Glutamatergic neuron (in vitro differentiated cells): Measurements from ENCODE around the gene SEMA4F. TPM values are rescaled to one million over a fixed set of nuclear protein-coding genes. Genes with fewer than 3 reads are reported as not detected.

Experiments used
- DNase-seq: peaks from one replicate; pipeline ENCODE4 v3.0.0; 2022
- H3K27ac Mint-ChIP-seq: one replicate; pipeline ENCODE4 v1.8.0; 2020; ENCODE audit warnings: mild to moderate bottlenecking, mixed read lengths, inconsistent platforms; ENCODE audit not compliant: unreplicated experiment
- H3K27me3 Mint-ChIP-seq: one replicate; pipeline ENCODE4 v1.8.0; 2020; ENCODE audit warnings: mild to moderate bottlenecking, moderate library complexity, mixed read lengths, inconsistent platforms; ENCODE audit not compliant: unreplicated experiment
- H3K36me3 Mint-ChIP-seq: one replicate; pipeline ENCODE4 v1.8.0; 2020; ENCODE audit warnings: mild to moderate bottlenecking, mixed read lengths, inconsistent platforms; ENCODE audit not compliant: unreplicated experiment
- H3K4me1 Mint-ChIP-seq: one replicate; pipeline ENCODE4 v1.8.0; 2020; ENCODE audit warnings: mild to moderate bottlenecking, low read depth, mixed read lengths, inconsistent platforms; ENCODE audit not compliant: unreplicated experiment
- H3K4me3 Mint-ChIP-seq: one replicate; pipeline ENCODE4 v1.8.0; 2020; ENCODE audit warnings: mild to moderate bottlenecking, mixed read lengths, inconsistent platforms; ENCODE audit not compliant: unreplicated experiment
- H3K9me3 Mint-ChIP-seq: one replicate; pipeline ENCODE4 v1.8.0; 2020; ENCODE audit warnings: mild to moderate bottlenecking, moderate library complexity, mixed read lengths, inconsistent platforms; ENCODE audit not compliant: unreplicated experiment
- CTCF ChIP-seq: fragments of 200-600 bp; sonication (generic); IDR thresholded peaks from one replicate; pipeline ENCODE4 v1.5.0; 2021; ENCODE audit not compliant: partially characterized antibody, unreplicated experiment
- total RNA-seq: library from RNA; stranded (reverse); fragmentation: NEBNext Ultra II Directional; extraction: Animal tissue kit (Norgen Biotek cat#: 25700); gene quantifications from one replicate; pipeline ENCODE4 v1.2.1, GENCODE V29; 2021; ENCODE audit not compliant: unreplicated experiment

Gene SEMA4F
- total RNA-seq, 1 donor from 2014 or later, result 28.5 TPM

- Mint-ChIP-seq H3K4me3 (peak overlapping the region; percentile 95), H3K27me3 (peaks cover 4% of the 10 kb centered on the region), H3K36me3 (no peaks in the 10 kb centered on the region), H3K9me3 (peaks cover 2% of the 10 kb centered on the region), H3K27ac (no peak overlapping the region), H3K4me1 (no peaks in the 10 kb centered on the region)
- DNase-seq, result no peak
- no peak for TF ChIP-seq CTCF
These were observed 61.8 kb downstream of the SEMA4F start for GRCh38 chr2:74715880-74716279.

GRCh38 chr2:74719066-74719465 is 65.0 kb downstream of the SEMA4F start:
- H3K27me3 Mint-ChIP-seq, result peaks cover 2% of the 10 kb centered on the region
- no peaks in the 10 kb centered on the region for H3K4me1 Mint-ChIP-seq
- H3K27ac Mint-ChIP-seq, result no peak overlapping the region
- H3K9me3 Mint-ChIP-seq, result peaks cover 2% of the 10 kb centered on the region
- H3K36me3 Mint-ChIP-seq, result no peaks in the 10 kb centered on the region
- TF ChIP-seq CTCF, result no peak
- no peak for DNase-seq
- no peak overlapping the region for H3K4me3 Mint-ChIP-seq

- Mint-ChIP-seq H3K36me3 (no peaks in the 10 kb centered on the region), H3K9me3 (no peaks in the 10 kb centered on the region), H3K27ac (no peak overlapping the region), H3K27me3 (no peaks in the 10 kb centered on the region), H3K4me1 (no peaks in the 10 kb centered on the region), H3K4me3 (no peak overlapping the region)
- TF ChIP-seq CTCF, result no peak
- DNase-seq, result no peak
These were observed 67.3 kb downstream of the SEMA4F start for GRCh38 chr2:74721316-74721715.

- no peaks in the 10 kb centered on the region for H3K9me3 Mint-ChIP-seq
- H3K4me1 Mint-ChIP-seq, result no peaks in the 10 kb centered on the region
- no peak for TF ChIP-seq CTCF
- no peak for DNase-seq
- peaks cover 5% of the 10 kb centered on the region for H3K36me3 Mint-ChIP-seq
- H3K27me3 Mint-ChIP-seq, result no peaks in the 10 kb centered on the region
- H3K4me3 Mint-ChIP-seq, result no peak overlapping the region
- no peak overlapping the region for H3K27ac Mint-ChIP-seq
These were observed 70.4 kb downstream of the SEMA4F start for GRCh38 chr2:74724496-74724895.

GRCh38 chr2:74725287-74725686 is 71.2 kb downstream of the SEMA4F start:
- Mint-ChIP-seq H3K27ac (no peak overlapping the region), H3K27me3 (no peaks in the 10 kb centered on the region), H3K4me3 (no peak overlapping the region), H3K4me1 (no peaks in the 10 kb centered on the region), H3K9me3 (no peaks in the 10 kb centered on the region), H3K36me3 (peaks cover 12% of the 10 kb centered on the region)
- DNase-seq, result no peak
- TF ChIP-seq CTCF, result no peak
